Panc1 (cell line): Measurements from ENCODE around the gene MRC1. TPM values are rescaled to one million over a fixed set of nuclear protein-coding genes. Genes with fewer than 3 reads are reported as not detected.

Source experiments
- ATAC-seq: fragments of 200-7000 bp; cut with Tn5 transposase; 2 replicates; pipeline ENCODE4 v1.9.1; 2020; ENCODE audit warnings: mild to moderate bottlenecking, moderate library complexity
- BruUV-seq: library from RNA; stranded (reverse); fragments of 400-500 nt; replicated peaks from 2 replicates; lab custom pipeline; 2021; lab: Mats Ljungman, UMichigan
- CTCF ChIA-PET: fragments of 300-600 bp; sonication (Branson Sonifier 250); formaldehyde crosslinking; loops from one replicate; lab custom pipeline; 2022; ENCODE audit warnings: antibody characterized with exemption; lab: Charles Lee
- POLR2A ChIA-PET: fragments of 300-600 bp; sonication (Branson Sonifier 250); formaldehyde crosslinking; loops from one replicate; lab custom pipeline; 2022; ENCODE audit warnings: antibody characterized with exemption; lab: Charles Lee
- DNase-seq: peaks from one replicate; pipeline ENCODE4 v3.0.0-alpha.2; 2010; ENCODE audit warnings: low read depth, low spot score
- H3K27ac ChIP-seq: 2 replicates; pipeline ENCODE4 v1.5.1; 2011; ENCODE audit warnings: mild to moderate bottlenecking, low read length, inconsistent platforms
- H3K27me3 ChIP-seq: fragments of 200-500 bp; sonication (Bioruptor generic); 2 replicates; pipeline ENCODE4 v1.6.0; 2014; ENCODE audit warnings: low read length, inconsistent platforms; ENCODE audit not compliant: control insufficient read depth, insufficient read depth
- H3K36me3 ChIP-seq: fragments of 200-500 bp; sonication (Bioruptor generic); 2 replicates; pipeline ENCODE4 v1.5.1; 2014; ENCODE audit warnings: inconsistent platforms, mild to moderate bottlenecking, low read length, moderate library complexity; ENCODE audit not compliant: control insufficient read depth, insufficient read depth
- H3K4me1 ChIP-seq: 2 replicates; pipeline ENCODE4 v1.5.1; 2011; ENCODE audit warnings: inconsistent platforms, mild to moderate bottlenecking, low read length, moderate library complexity; ENCODE audit not compliant: control insufficient read depth, insufficient read depth
- H3K4me3 ChIP-seq, 2 experiments: 2 replicates each; pipeline ENCODE4 v1.5.1; 2011 to 2012; ENCODE audit warnings: low read depth in 2 of 2, low read length in 2 of 2, mild to moderate bottlenecking in 2 of 2, inconsistent platforms in 1 of 2, moderate library complexity in 1 of 2
- H3K9me3 ChIP-seq: fragments of 200-500 bp; sonication (Bioruptor generic); 2 replicates; pipeline ENCODE4 v1.5.1; 2014; ENCODE audit warnings: low read depth, mild to moderate bottlenecking, inconsistent platforms, low read length, moderate library complexity; ENCODE audit not compliant: control insufficient read depth, insufficient read depth
- CTCF ChIP-seq: fragments of 450-650 bp; IDR thresholded peaks from 2 replicates; pipeline ENCODE4 v1.5.1; 2017; ENCODE audit warnings: mild to moderate bottlenecking
- POLR2AphosphoS5 ChIP-seq: IDR thresholded peaks from 2 replicates; pipeline ENCODE4 v1.6.1; 2012; ENCODE audit warnings: mild to moderate bottlenecking, low read depth, low read length, moderate library complexity
- REST ChIP-seq, 2 experiments: IDR thresholded peaks; 2 replicates each; pipeline ENCODE4 v1.6.1; 2011 to 2012; ENCODE audit warnings: low read depth in 2 of 2, control low read depth in 1 of 2, low read length in 1 of 2, mild to moderate bottlenecking in 1 of 2, moderate library complexity in 1 of 2; ENCODE audit not compliant: insufficient read depth in 1 of 2
- SIN3A ChIP-seq: IDR thresholded peaks from 2 replicates; pipeline ENCODE4 v1.6.1; 2012; ENCODE audit warnings: low read depth, mild to moderate bottlenecking, low read length, moderate library complexity, borderline replicate concordance; ENCODE audit not compliant: insufficient read depth
- TCF7L2 ChIP-seq: IDR thresholded peaks from 2 replicates; pipeline ENCODE4 v1.6.1; 2011; ENCODE audit warnings: mild to moderate bottlenecking, low read depth, low read length, inconsistent platforms
- in situ Hi-C: cut with HindIII; loops from 2 replicates; pipeline ENCODE4 v1.10.0; 2016; ENCODE audit warnings: low sequenced_read_pairs, low pct_unique_long_range_greater_than_20kb
- intact Hi-C: fragments of 100-400 bp; cut with micrococcal nuclease; formaldehyde crosslinking; loops from one replicate; pipeline ENCODE4 v1.10.0; 2022; ENCODE audit not compliant: unreplicated experiment
- total RNA-seq: library from RNA; stranded (reverse); gene quantifications from one replicate; pipeline ENCODE4 v1.2.1, GENCODE V29; 2021; ENCODE audit not compliant: unreplicated experiment

The MRC1 gene
- total RNA-seq, 1 experiment from 2014 or later: 0.21 TPM

- in situ Hi-C loops: no loop called here
- CTCF ChIA-PET: no interaction called here
- H3K9me3 ChIP-seq: no peaks in the 10 kb centered on the region
- no TSS peak for BruUV-seq
- H3K27me3 ChIP-seq: no peaks in the 10 kb centered on the region
- H3K27ac ChIP-seq: no peak overlapping the region
- no peak overlapping the region for H3K4me3 ChIP-seq
- DNase-seq (no peak), ATAC-seq (no peak)
- no peaks in the 10 kb centered on the region for H3K4me1 ChIP-seq
- POLR2A ChIA-PET: no interaction called here
- intact Hi-C loops: loop anchor here (10.0 kb wide), 1 partner anchor 192 kb away; no protein-coding TSS in a partner anchor
- no peaks in the 10 kb centered on the region for H3K36me3 ChIP-seq
- TF ChIP-seq SIN3A (no peak), REST (IDR thresholded peaks at IDR 0.05; ENCODE audit: insufficient read depth in 1 of 2, low read depth in 2 of 2, low read length in 1 of 2) (no peak), POLR2AphosphoS5 (no peak), TCF7L2 (no peak), CTCF (no peak)
These were observed 103.6 kb downstream of the MRC1 start for GRCh38 chr10:17912754-17913153.

- ATAC-seq: no peak
These were observed 104.5 kb downstream of the MRC1 start for GRCh38 chr10:17913604-17914003.

More at GRCh38 chr10:17913604-17914003, 104.5 kb downstream of the MRC1 start:
- Histone ChIP-seq H3K4me1 (no peaks in the 10 kb centered on the region), H3K4me3 (no peak overlapping the region), H3K27me3 (no peaks in the 10 kb centered on the region), H3K36me3 (no peaks in the 10 kb centered on the region), H3K9me3 (no peaks in the 10 kb centered on the region), H3K27ac (no peak overlapping the region)
- POLR2A ChIA-PET: no interaction called here
- in situ Hi-C loops (no loop called here), intact Hi-C loops (loop anchor here (10.0 kb wide), 1 partner anchor 191 kb away; no protein-coding TSS in a partner anchor)
- CTCF ChIA-PET: no interaction called here
- TF ChIP-seq POLR2AphosphoS5 (no peak), TCF7L2 (no peak), SIN3A (no peak), CTCF (no peak), REST (IDR thresholded peaks at IDR 0.05; ENCODE audit: insufficient read depth in 1 of 2, low read depth in 2 of 2, low read length in 1 of 2) (no peak)
- no TSS peak for BruUV-seq
- no peak for DNase-seq
